ENCODE measurements around the gene TMEM132E. TPM values are rescaled to one million over a fixed set of nuclear protein-coding genes. Genes with fewer than 3 reads are reported as not detected.

Gene TMEM132E
- total and polyA plus RNA-seq, 10 of the 15 experiments (the other 5 are each of a cell fraction or from before 2014, with no cell fraction given) = not detected

GRCh38 chr17:34547453-34548063 lies 31.8 kb upstream of the TMEM132E start:
- H3K79me2 ChIP-seq (ENCODE audit: control insufficient read depth, insufficient read depth, low read length) = no peaks in the 10 kb centered on the region
- intact Hi-C loops (cut with micrococcal nuclease; ENCODE audit: unreplicated experiment) (loop anchor here (10.0 kb wide), 1 partner anchor 347 kb away; no protein-coding TSS in a partner anchor), in situ Hi-C loops (cut with MboI) (no loop called here)
- H3K27me3 ChIP-seq (replicated peaks in 1 of 2; ENCODE audit: control insufficient read depth in 2 of 2, insufficient read depth in 2 of 2, low read length in 1 of 2) = peaks cover 3% of the 10 kb centered on the region in 2 experiments; a peak in 3 of 4 replicates
- H3K27ac ChIP-seq (ENCODE audit: control insufficient read depth, insufficient read depth) = no peak overlapping the region
- ChIA-PET CTCF (interaction anchor here (0.8 to 1.0 kb wide), 2 partner anchors 571 to 573 kb away, joined by 3 to 6 read pairs; no protein-coding TSS in a partner anchor), POLR2A (no interaction called here), RAD21 (ENCODE audit: unreplicated experiment) (no interaction called here), SMC1A (ENCODE audit: uncharacterized antibody, unreplicated experiment) (no interaction called here)
- no peak overlapping the region for H3K4me3 ChIP-seq
- WGBS (ENCODE audit: insufficient coverage, insufficient replicate concordance, low lambda C conversion rate, missing lambda C conversion rate) = 0% methylated on average over 3 of the region's 3 CpGs
- TF ChIP-seq SREBF1 (IDR thresholded peaks at IDR 0.05; ENCODE audit: low read length) (no peak), RBBP5 (conservative IDR thresholded peaks at IDR 0.05) (no peak), NFYA (IDR thresholded peaks at IDR 0.05; ENCODE audit: borderline replicate concordance, low read depth, low read length) (no peak), IKZF2 (IDR thresholded peaks at IDR 0.05) (no peak), WRNIP1 (IDR thresholded peaks at IDR 0.05; ENCODE audit: borderline replicate concordance, low read depth, low read length) (no peak), FOXM1 (IDR thresholded peaks at IDR 0.05; ENCODE audit: low read depth, low read length) (no peak), MEF2B (IDR thresholded peaks at IDR 0.05; ENCODE audit: partially characterized antibody, poor library complexity, severe bottlenecking) (no peak), MYB (IDR thresholded peaks at IDR 0.05; ENCODE audit: borderline replicate concordance, low read depth, low read length) (no peak), ZNF24 (IDR thresholded peaks at IDR 0.05) (no peak)
- ATAC-seq (no peak), FAIRE-seq (no peak), DNase-seq (ENCODE audit: low read depth, low spot score) (no peak)
- H3K4me1 ChIP-seq (ENCODE audit: control insufficient read depth, insufficient read depth, low read length) = no peaks in the 10 kb centered on the region
- H3K36me3 ChIP-seq (ENCODE audit: control insufficient read depth in 2 of 2, insufficient read depth in 2 of 2, low read length in 1 of 2) = no peaks in the 10 kb centered on the region
- H3K4me2 ChIP-seq (ENCODE audit: control insufficient read depth, insufficient read depth) = no peak overlapping the region
- H3K9ac ChIP-seq (ENCODE audit: control insufficient read depth, insufficient read depth, low read length) = no peak overlapping the region
- no TSS peak for BruUV-seq (replicated peaks)
- no peaks in the 10 kb centered on the region for H4K20me1 ChIP-seq (ENCODE audit: control insufficient read depth, insufficient read depth)
- no peak overlapping the region for H2AFZ ChIP-seq (ENCODE audit: control insufficient read depth, low read depth, low read length)
- H3K9me3 ChIP-seq (replicated peaks; ENCODE audit: control insufficient read depth, insufficient read depth, low read length) = no peaks in the 10 kb centered on the region

Data from GM12878 (cell line).